MM.1S (cell line): Measurements from ENCODE around the gene MLPH.

ENCODE experiments used
- DNase-seq: peaks from one replicate; pipeline ENCODE4 v3.0.0-alpha.2; 2015
- H2AFZ ChIP-seq: fragments of 300-600 bp; sonication (generic); 2 replicates; pipeline ENCODE4 v1.6.0; 2016; ENCODE audit warnings: antibody characterized with exemption, low read length
- H3F3A ChIP-seq: fragments of 300-600 bp; sonication (generic); 2 replicates; pipeline ENCODE4 v1.6.1; 2016; ENCODE audit warnings: mild to moderate bottlenecking, antibody characterized with exemption, low read length, moderate library complexity, mixed read lengths; ENCODE audit not compliant: insufficient read depth
- H3K27ac ChIP-seq: fragments of 300-600 bp; sonication (generic); 2 replicates; pipeline ENCODE4 v1.5.1; 2016; ENCODE audit warnings: mild to moderate bottlenecking, low read length
- H3K27me3 ChIP-seq: fragments of 300-600 bp; sonication (generic); replicated peaks from 2 replicates; pipeline ENCODE4 v1.6.0; 2016; ENCODE audit warnings: low read length; ENCODE audit not compliant: insufficient read depth
- H3K36me3 ChIP-seq: fragments of 300-600 bp; sonication (generic); replicated peaks from 2 replicates; pipeline ENCODE4 v1.6.1; 2016; ENCODE audit warnings: mild to moderate bottlenecking, low read length, mixed read lengths; ENCODE audit not compliant: insufficient read depth
- H3K4me1 ChIP-seq: fragments of 300-600 bp; sonication (generic); 2 replicates; pipeline ENCODE4 v1.6.1; 2016; ENCODE audit warnings: low read length, mixed read lengths
- H3K4me2 ChIP-seq: fragments of 300-600 bp; sonication (generic); 2 replicates; pipeline ENCODE4 v1.6.0; 2016; ENCODE audit warnings: low read depth, low read length
- H3K4me3 ChIP-seq: fragments of 300-600 bp; sonication (generic); 2 replicates; pipeline ENCODE4 v1.5.1; 2016; ENCODE audit warnings: low read length, mixed read lengths
- H3K79me2 ChIP-seq: fragments of 300-600 bp; sonication (generic); 2 replicates; pipeline ENCODE4 v1.6.1; 2016; ENCODE audit warnings: mixed run types, low read length, mixed read lengths
- H3K9ac ChIP-seq: fragments of 300-600 bp; sonication (generic); 2 replicates; pipeline ENCODE4 v1.6.1; 2016; ENCODE audit warnings: low read length, mixed read lengths
- H3K9me2 ChIP-seq: fragments of 300-600 bp; sonication (generic); replicated peaks from 2 replicates; pipeline ENCODE4 v1.6.1; 2016; ENCODE audit warnings: mild to moderate bottlenecking, low read length, mixed read lengths; ENCODE audit not compliant: insufficient read depth
- H3K9me3 ChIP-seq: fragments of 300-600 bp; sonication (generic); replicated peaks from 2 replicates; pipeline ENCODE4 v1.6.1; 2016; ENCODE audit warnings: mild to moderate bottlenecking, low read length, mixed read lengths; ENCODE audit not compliant: insufficient read depth
- H4K20me1 ChIP-seq: fragments of 300-600 bp; sonication (generic); 2 replicates; pipeline ENCODE4 v1.6.1; 2016; ENCODE audit warnings: mild to moderate bottlenecking, low read length, moderate library complexity, mixed read lengths; ENCODE audit not compliant: insufficient read depth
- EZH2 ChIP-seq: fragments of 300-600 bp; sonication (generic); optimal IDR thresholded peaks from 2 replicates; pipeline ENCODE3; 2017; ENCODE audit warnings: low read depth, mild to moderate bottlenecking, antibody characterized with exemption, low read length, mixed read lengths
- EZH2phosphoT487 ChIP-seq: fragments of 300-600 bp; sonication (generic); IDR thresholded peaks from 2 replicates; pipeline ENCODE4 v1.6.1; 2018; ENCODE audit warnings: antibody characterized with exemption, low read length
- TF ChIP-seq, protein P1 (sequence below): fragments of 300-600 bp; sonication (generic); IDR thresholded peaks from 2 replicates; pipeline ENCODE4 v1.5.1; 2016; ENCODE audit warnings: antibody characterized with exemption, low read length, mixed read lengths

The MLPH gene

DNA sequence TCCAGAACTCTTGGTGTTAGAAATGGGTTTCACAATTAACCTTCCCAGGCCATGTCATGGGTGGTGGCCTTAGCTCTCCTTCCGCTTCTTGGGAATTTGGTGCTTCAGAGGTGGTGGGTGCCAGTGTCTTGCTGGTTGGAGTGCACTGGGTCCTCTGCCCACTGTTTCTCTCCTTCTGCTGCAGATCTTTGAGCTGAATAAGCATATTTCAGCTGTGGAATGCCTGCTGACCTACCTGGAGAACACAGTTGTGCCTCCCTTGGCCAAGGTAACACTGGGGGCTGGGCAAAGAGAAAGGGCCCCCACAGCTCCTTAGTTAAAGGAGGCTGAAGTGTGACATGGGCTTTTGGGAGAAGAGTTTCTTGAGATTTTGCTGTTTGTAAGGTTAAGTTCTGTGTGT is 47.3 kb downstream of the MLPH start:
- Histone ChIP-seq H3K9ac (no peak overlapping the region), H3K27me3 (no peaks in the 10 kb centered on the region), H3K36me3 (no peaks in the 10 kb centered on the region), H3K4me2 (no peak overlapping the region), H3K4me3 (no peak overlapping the region), H3F3A (peaks cover 28% of the 10 kb centered on the region), H3K79me2 (no peaks in the 10 kb centered on the region), H3K4me1 (peaks cover 27% of the 10 kb centered on the region), H3K9me2 (no peaks in the 10 kb centered on the region), H3K27ac (no peak overlapping the region), H4K20me1 (no peaks in the 10 kb centered on the region), H3K9me3 (no peaks in the 10 kb centered on the region), H2AFZ (no peak overlapping the region)
- TF ChIP-seq EZH2 (no peak), EZH2phosphoT487 (no peak)
- TF ChIP-seq, protein P1, sequence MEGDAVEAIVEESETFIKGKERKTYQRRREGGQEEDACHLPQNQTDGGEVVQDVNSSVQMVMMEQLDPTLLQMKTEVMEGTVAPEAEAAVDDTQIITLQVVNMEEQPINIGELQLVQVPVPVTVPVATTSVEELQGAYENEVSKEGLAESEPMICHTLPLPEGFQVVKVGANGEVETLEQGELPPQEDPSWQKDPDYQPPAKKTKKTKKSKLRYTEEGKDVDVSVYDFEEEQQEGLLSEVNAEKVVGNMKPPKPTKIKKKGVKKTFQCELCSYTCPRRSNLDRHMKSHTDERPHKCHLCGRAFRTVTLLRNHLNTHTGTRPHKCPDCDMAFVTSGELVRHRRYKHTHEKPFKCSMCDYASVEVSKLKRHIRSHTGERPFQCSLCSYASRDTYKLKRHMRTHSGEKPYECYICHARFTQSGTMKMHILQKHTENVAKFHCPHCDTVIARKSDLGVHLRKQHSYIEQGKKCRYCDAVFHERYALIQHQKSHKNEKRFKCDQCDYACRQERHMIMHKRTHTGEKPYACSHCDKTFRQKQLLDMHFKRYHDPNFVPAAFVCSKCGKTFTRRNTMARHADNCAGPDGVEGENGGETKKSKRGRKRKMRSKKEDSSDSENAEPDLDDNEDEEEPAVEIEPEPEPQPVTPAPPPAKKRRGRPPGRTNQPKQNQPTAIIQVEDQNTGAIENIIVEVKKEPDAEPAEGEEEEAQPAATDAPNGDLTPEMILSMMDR = no peak
- no peak for DNase-seq

DNA sequence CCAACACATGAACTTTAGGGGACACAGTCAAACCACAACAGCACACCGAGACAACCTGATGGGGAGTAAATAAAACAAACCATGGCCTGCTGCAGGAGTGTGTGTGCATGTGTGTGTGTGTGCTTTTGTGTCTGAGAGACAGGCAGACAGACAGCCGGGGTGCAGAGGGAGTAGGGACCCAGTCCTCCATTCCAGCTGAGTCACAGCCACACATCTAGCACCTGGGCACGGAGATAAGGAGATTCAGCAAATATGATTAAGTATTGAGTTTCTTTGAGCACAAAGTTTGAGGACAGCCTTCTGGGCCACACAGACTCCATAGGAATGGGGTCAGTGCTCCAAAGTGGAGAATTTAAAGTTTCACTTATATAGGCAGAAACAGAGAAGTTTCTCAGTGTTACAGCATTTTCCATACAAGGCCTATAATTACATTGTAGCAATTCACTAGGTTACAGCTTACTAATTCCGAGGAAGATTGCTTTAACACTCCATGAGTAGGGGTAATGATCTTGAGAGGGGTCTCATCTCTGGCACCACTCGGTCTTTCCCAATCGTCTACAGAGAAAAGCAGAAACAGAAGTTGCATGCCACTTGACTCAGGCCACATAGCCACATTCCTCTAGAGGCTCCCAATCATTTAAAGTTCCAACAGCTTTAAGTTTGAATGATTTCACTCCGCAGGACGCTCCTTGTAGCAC is 48.5 kb downstream of the MLPH start:
- H3K9me3 ChIP-seq = no peaks in the 10 kb centered on the region
- H3K27me3 ChIP-seq = no peaks in the 10 kb centered on the region
- peaks cover 16% of the 10 kb centered on the region for H3F3A ChIP-seq
- no peak overlapping the region for H3K4me3 ChIP-seq
- no peaks in the 10 kb centered on the region for H3K9me2 ChIP-seq
- H2AFZ ChIP-seq = no peak overlapping the region
- no peak overlapping the region for H3K27ac ChIP-seq
- no peak for DNase-seq
- no peak overlapping the region for H3K4me2 ChIP-seq
- no peaks in the 10 kb centered on the region for H3K36me3 ChIP-seq
- H3K79me2 ChIP-seq = no peaks in the 10 kb centered on the region
- H3K9ac ChIP-seq = no peak overlapping the region
- peaks cover 15% of the 10 kb centered on the region for H3K4me1 ChIP-seq
- H4K20me1 ChIP-seq = no peaks in the 10 kb centered on the region
- TF ChIP-seq EZH2phosphoT487 = no peak
- TF ChIP-seq, protein P1 = no peak
- no peak for TF ChIP-seq EZH2

DNA sequence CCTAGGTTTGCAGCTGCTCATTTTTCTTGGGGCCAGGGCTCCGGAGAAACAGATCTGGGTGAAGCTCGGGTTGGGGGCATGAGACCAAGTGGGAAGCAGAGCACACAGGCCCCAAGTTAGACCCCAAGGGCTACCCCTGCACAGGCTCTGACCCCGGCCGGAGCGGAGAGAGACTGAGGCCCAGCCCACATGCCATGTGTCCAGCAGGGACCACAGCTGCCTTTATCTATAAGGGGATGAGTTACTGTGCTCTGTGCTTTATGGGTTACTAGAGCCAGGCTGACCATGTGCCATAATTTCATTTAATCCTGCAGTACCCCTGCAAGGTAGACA is 49.0 kb downstream of the MLPH start:
- Histone ChIP-seq H3K4me1 (peaks cover 12% of the 10 kb centered on the region), H3K36me3 (no peaks in the 10 kb centered on the region), H3K27ac (no peak overlapping the region), H3K27me3 (no peaks in the 10 kb centered on the region), H3F3A (peaks cover 11% of the 10 kb centered on the region; the same call in 1 of the 2 replicates), H4K20me1 (no peaks in the 10 kb centered on the region), H3K9me3 (no peaks in the 10 kb centered on the region), H3K9ac (no peak overlapping the region), H3K79me2 (no peaks in the 10 kb centered on the region), H3K4me2 (no peak overlapping the region), H3K4me3 (no peak overlapping the region), H3K9me2 (no peaks in the 10 kb centered on the region), H2AFZ (no peak overlapping the region)
- no peak for DNase-seq
- TF ChIP-seq EZH2 (no peak), EZH2phosphoT487 (no peak)
- TF ChIP-seq, protein P1 = no peak
